ENCODE data around the gene CD180.
A peak's percentile ranks its signal among the peaks of the same experiment; 100 is the strongest.

Gene CD180

GRCh38 chr5:67156976-67157583 is 39.5 kb downstream of the CD180 start:
- DNase-seq: peak in 1 of 2 experiments; percentile 48

DNA sequence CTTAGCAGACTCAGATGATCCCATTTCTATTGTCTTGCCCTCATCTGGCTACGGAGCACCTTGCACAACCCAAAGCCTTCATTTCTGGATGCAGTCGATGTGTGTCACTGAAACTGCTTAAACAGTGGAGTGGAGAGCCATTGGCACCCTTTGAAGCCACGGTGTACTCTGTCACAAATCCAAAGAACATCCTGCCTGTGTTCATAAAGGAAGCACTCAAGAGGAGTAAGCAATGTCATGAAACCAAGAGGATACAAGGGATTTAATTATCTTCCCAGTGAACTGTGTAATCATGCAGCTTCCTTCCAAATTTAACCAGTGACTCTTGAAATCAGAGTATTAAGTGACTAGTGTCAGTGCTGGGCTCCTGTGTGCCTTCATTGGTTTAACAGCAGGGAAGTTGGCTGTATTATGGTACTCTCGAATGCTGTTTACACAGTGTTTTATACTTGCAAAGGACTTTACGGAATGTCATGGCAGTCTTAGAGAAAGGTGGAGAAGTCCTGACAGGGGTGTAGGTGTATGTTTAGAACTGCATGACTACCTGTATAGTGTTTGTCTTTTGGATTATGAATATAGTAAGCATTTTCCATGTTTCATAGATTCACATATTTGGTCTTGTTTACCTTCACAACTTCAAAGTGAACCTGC is 41.9 kb downstream of the CD180 start:
- no peak for DNase-seq

- no peak for DNase-seq
These were observed 43.3 kb downstream of the CD180 start for GRCh38 chr5:67153292-67153691.

DNA sequence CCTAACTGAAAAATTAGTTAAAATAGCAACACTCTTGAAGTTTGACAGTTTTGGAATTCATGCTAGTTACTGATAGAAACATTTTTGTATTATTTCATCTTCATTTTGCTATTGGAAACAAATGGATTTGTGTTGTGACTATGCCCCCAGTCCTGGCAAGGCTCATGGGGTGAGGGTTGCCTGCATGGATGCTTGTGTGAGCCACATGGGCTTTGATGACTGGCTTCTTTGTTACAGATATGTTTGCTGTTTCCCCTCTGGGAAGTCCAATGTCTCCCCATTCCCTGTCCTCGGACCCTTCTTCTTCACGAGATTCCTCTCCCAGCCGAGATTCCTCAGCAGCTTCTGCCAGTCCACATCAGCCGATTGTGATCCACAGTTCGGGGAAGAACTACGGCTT is 44.2 kb downstream of the CD180 start:
- DNase-seq: no peak

DNA sequence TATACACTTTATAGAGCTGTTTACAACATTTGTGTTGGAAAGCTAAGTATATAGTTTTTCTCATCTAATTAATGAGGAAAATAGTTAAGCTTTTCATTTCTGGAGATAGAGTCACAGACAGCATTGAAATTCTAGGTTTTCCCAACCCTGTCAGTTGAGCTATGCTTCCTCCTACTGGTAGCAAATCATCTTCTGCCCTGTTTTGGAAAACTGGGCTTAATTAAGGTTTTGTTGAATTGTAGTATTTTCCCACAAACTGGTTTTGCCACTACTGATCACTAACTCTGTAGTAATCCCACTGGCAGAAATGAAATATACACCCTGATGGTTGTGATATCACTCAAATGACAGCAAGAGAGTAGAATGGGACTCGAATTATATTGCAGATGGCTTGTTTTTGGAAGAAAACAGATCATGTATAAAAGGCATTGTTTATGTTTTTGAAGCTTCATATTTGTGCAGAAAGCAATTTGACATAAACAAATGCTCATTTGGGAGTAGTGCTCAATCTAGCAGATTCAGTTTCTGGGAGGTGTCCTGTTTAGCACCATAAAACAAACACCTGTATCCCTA is 46.6 kb downstream of the CD180 start:
- DNase-seq: no peak

DNA sequence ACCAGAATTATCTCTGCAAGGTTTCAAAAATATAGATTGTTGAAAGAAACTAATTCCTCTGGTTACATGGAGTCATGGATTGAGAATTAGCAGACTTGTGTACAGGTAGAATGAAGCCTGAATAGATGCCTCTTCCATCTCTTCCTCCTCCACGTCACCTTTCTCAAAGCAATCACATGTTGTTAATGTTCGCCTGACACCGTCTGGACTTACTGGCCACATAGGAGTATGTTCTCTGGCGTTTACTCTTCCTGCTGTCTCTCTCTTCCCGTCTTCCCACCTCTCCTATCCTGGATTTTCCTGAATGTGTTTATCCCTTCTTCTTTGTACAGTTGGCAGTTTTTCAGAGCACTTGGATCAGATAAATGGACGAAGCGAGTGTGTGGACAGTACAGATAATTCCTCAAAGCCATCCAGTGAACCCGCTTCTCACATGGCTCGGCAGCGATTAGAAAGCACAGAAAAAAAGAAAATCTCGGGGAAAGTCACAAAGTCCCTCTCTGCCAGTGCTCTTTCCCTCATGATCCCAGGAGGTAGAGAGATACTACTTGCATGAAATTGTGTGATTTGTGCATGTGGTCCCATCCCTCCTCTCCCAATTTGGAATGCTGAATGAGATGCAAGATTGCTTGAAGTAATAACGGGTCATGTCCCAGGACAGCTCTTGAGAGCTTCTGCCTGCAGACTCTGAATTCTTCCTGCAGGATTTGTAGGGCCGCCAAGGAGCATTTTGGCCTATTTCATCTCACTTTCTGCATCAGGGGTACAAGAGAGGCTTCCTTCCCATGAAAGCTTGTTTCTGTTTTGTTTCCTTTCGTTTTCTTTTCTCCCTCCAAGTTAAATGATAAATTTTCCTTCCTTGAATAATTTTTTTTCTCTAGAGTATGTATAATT is 47.3 kb downstream of the CD180 start:
- DNase-seq: no peak

- DNase-seq: no peak
These were observed 48.8 kb downstream of the CD180 start for GRCh38 chr5:67147760-67148159.

DNA sequence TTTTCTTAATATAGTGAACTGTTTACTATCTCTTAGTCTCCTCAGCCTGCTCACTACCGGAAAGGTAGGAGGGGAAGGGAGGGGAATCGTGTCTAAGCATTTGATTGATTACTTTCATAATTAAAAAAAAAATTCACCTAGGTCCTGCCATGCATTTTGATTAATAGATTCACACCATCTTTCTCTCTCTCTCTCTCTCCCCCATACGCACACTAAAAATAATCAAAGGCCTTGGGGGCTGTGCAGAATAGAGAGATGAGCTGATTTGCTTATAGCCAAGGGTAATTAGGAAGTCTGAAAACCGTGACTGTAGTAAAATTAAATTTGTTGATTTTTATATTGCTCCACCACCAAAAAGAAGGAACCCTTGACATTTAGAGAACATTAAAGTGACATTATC is 49.6 kb downstream of the CD180 start:
- DNase-seq: no peak

DNA sequence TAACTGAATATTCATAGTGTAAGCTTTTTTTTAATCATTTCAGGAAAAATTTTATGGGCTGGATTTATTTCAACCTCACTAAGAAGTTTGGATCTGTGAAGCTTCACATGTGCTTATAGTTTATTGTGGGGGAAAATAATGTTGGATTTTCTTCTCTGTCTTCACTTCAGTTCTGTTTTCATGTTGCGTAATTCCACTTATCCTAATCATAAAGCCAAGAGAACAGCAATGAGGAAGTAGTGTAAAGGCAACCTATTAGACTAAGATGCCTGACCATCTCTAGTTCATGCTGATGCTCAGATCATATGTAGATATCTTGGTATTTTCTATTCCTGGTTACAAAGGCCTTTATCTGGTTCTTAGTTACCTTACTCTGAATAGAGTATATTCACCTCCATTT is 50.0 kb downstream of the CD180 start:
- no peak for DNase-seq

DNA sequence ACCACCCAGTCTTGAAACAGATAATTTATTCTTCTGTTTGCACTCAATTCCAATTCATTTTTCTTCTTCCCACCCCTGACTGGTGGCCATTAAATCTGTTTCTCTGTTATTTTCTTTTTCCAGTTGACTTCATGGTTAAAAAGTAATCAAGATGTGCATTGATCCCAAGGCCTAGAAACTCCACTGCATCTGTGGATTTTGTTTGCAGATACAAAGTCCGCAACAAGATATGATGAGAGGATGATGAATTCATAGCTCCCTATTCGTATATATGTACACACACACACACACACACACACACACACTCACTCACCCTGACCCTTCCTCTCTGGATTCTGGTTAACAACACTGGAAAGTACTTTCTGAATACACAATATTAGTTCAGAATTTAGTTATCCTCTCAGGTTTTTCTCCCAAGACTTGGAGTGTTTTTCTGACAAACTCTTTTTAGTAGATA is 52.4 kb downstream of the CD180 start:
- no peak for DNase-seq

DNA sequence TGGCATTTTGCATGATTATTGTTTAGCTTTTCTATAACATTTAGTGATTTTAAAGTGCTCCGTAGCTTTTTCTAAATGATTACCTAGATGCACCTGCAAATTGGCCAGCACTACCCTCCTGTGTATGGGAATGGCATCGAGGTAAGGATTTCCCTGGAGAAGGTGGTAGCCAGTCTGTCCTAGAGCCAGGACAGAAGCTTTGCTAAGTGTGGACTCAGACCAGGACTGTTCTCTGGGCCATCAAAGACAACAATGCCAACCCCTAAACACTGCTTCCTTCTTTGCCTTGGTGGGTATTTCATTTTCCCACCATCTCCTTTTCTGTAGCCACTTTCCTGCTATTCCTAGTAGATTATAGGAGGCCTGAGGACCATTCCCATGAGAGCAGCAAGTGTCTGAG is 53.0 kb downstream of the CD180 start:
- DNase-seq: no peak

GRCh38 chr5:67142816-67143215 is 53.8 kb downstream of the CD180 start:
- DNase-seq: no peak

DNA sequence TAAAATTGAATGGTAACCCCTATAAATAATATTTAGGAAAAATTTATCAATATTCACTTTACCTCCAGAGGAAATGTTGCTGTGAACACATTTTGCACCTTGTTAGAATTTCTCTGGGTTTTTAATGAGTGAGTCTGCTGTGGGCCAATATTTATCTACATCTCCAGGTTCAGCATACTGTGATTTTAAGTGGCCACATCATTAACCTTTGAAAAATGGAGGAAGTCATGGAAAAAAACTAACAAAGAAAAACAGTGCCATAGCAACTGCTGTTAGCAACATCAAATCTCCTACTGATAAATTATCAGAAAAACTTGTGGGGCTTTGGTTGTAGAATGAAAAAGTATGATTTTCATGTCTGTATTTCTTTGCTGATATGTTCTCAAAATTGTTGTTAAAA is 55.0 kb downstream of the CD180 start:
- DNase-seq: no peak

DNA sequence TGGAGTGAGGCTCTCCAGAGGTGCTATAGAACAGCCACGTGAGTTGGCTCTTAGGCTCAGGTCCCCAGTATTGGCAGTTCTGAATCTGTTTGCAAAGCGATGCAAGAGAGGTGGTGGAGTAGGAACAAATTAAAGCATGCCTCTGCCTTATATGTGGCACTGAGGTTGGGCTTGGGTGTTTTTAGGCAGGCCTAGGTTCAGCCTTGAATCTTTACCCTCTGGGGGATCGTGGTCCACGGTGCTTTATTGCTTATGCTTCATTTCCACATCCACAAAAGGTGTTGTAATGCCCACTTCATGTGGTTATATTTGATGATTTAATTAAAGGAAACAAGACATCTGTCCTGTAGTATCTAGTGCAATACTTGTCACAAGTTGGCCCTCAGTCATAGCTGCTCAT is 56.2 kb downstream of the CD180 start:
- no peak for DNase-seq

DNA sequence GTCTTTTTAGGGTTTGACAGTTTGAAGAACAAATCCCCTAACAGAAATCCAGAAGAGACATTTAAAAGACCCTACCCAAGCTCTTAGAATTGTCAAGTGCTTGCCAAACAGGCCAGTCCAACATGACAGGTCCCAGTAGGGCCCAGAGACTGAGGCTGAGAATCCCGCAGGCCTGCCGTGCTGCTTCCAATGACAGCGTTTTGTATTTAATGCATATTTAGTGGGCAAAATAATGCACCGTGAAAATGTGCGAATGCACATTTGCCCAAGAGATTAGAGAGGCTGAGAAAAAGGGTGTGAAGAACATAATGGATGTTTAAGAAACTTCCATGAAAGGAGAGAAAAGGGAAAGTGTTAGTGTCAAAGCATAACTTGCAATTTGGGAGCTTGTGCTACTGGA is 57.6 kb downstream of the CD180 start:
- no peak for DNase-seq

- no peak for DNase-seq
These were observed 61.1 kb downstream of the CD180 start for GRCh38 chr5:67135381-67135984.

GRCh38 chr5:67133776-67134175 is 62.8 kb downstream of the CD180 start:
- DNase-seq: no peak

DNA sequence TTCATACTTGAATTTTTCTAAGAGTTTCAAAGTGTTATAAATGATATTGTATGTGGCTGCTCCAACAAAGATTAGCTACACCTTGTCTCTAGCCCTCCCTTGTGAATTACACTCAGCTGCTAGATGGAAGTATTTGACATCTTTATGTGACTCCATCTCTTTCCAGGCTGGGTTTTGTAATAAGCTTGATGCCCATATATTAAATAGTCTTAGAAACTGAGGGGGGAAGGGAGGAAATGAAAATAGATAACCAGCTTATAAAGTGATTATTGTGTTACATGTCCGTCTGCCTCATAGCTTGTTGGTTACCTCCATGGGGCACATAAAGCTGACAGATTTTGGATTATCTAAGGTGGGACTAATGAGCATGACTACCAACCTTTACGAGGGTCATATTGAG is 63.4 kb downstream of the CD180 start:
- DNase-seq: no peak

GRCh38 chr5:67129768-67130167 is 66.8 kb downstream of the CD180 start:
- no peak for DNase-seq

Measured in SW 1271 (cell line).